ENCODE measurements around the gene RFPL2.
A peak's percentile ranks its signal among the peaks of the same experiment; 100 is the strongest.

Gene RFPL2

DNA sequence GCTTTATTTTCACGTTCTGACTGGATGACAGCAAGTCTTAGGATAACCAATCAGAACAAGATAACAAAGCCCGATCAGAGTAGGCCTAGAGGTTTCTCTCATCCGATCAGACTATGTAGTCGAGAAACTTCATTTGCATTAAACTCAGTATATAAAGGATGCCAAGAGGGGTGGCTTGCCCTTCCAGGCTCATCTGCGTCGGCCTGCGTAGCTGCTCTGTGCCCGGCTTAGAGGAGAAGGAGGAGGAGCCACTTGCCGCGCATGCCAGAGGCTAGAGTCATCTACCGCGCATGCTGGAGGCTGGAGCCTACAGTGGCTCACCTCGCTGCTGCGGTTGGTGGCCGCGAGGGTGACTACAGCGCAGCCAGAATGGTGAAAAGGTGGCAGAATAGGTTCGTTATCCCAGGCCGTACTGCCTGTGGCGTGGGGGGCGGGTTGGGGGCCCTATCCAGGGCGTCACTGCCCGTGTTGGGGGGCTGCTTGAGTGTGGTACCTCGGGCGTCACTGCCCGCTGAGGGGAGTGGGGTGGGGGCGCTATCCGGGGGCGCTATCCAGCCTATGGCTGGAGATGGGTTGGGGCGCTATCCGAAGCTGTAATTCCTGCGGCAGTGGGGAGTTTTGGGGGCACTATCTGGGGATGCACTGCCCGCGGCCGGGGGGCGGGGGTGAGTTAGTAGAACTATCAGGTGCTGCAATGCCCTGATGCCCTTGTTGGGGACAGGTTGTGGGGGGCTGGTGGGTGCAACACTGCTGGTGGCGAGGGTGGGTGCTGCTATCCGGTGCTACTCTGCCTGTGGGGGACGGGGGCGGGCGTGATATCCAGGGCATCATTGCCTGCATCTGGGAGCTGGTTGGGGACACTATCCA lies at the start of gene RFPL2:
RFPL2 (minus strand) TSS at position 218 of the 867 bp plus-strand sequence. CDS start 2,622 bp downstream, outside the sequence.
- DNase-seq (ENCODE audit: low spot score): peak; percentile 88

GRCh38 chr22:32249231-32249630 lies 44.4 kb upstream of the RFPL2 start:
- DNase-seq (ENCODE audit: low spot score): no peak

- DNase-seq (ENCODE audit: low spot score): no peak
Measured at GRCh38 chr22:32248276-32248675, 43.4 kb upstream of the RFPL2 start.

DNA sequence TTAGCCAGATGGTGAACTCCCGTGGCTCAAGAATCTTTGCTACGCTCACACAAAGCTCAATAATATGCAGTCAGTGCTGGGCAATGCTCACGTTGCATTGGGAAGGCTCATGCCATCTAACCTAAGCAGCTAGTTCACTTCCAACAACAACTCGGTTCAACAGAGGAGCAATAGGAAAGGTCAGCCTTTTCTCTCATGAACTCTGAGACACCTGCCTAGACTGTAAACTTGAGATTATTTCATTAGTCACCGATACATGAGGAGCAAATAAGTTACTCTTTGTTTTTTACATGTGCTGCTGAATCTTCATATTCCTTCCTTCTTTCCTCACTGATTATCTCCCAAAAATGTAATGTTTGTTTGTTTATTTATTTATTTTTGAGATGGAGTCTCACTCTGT lies 41.3 kb upstream of the RFPL2 start:
- DNase-seq (ENCODE audit: low spot score): no peak

- peak; percentile 65 for DNase-seq (ENCODE audit: low spot score)
Measured at GRCh38 chr22:32245042-32245441, 40.2 kb upstream of the RFPL2 start.

DNA sequence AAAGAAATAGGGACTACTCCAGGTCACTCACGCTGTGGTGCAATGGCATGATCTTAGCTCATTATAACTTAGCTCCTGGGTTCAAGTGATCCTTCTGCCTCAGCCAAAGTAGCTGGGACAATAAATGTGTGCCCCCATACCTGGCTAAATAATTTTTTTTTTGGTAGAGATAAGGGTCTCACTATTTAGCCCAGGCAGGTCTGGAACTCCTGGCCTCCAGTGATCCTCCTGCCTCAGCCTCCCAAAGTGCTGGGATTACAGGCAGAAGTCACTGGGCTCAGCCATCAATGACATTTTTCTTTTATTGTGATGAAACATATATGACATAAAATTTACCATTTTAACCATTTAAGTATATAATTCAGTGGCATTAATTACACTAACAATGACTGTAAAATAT lies 39.7 kb upstream of the RFPL2 start:
- DNase-seq (ENCODE audit: low spot score): no peak

- no peak for DNase-seq (ENCODE audit: low spot score)
Measured at GRCh38 chr22:32240461-32240860, 35.6 kb upstream of the RFPL2 start.

DNA sequence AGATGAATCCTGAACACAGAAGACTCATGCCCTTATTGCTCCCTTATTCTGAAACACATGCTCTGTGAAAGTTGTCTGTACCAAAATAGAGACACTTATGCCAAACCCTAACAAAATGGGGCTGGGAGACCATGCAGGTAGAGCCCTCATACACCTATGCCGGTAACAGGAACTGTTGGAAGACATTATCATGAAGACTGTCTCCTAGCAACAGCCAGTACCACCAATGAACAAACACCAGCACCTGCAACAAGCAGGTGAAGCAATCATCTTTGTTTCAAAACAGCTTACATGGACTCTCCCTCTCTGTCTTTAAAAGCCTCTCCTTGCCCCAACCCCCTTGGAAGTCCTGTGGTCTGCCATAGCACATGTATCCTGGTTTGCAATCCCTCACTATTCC lies 33.0 kb upstream of the RFPL2 start:
- DNase-seq (ENCODE audit: low spot score): no peak

GRCh38 chr22:32236970-32237369 lies 32.1 kb upstream of the RFPL2 start:
- no peak for DNase-seq (ENCODE audit: low spot score)

- DNase-seq (ENCODE audit: low spot score): no peak
Measured at GRCh38 chr22:32233091-32233490, 28.2 kb upstream of the RFPL2 start.

- no peak for DNase-seq (ENCODE audit: low spot score)
Measured at GRCh38 chr22:32232191-32232830, 27.4 kb upstream of the RFPL2 start.

DNA sequence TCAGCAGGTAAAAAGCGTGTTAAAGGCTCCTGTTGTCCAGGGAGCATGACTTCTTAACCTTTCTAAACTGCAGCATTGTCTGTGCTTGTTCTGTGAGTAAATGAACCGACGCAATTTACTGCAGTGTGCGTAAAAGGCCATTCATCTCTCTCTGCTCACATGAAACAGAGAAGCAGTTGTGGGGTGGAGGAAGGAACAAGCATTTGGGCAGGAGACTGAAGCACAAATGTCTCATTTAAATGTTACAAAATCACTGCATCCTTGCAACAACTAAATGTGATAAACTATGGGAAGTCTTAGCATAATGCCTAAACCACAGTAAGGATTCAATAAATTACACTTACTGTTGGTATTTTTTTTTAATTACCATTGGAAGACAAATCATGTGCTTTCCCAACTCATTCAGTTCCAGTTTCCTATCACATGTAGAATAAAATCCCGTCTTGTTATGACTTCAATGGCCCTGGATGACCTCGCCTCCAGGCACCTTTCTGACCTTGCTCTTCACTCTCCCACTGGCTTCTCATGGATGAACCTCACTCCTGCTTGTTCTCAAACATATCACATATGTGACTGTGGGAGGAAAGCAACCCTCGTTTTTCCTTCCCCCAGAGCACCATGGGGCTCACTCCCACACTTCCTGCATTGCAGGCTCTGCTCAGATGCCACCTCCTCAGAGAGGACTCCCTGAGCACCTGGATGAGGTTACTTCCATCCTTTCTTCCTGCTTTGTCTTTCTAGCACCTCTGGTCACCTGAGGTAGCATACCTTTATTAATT lies 21.6 kb upstream of the RFPL2 start:
- no peak for DNase-seq (ENCODE audit: low spot score)

- no peak for DNase-seq (ENCODE audit: low spot score)
Measured at GRCh38 chr22:32222991-32223390, 18.1 kb upstream of the RFPL2 start.

- DNase-seq (ENCODE audit: low spot score): no peak
Measured at GRCh38 chr22:32219026-32219425, 14.2 kb upstream of the RFPL2 start.

DNA sequence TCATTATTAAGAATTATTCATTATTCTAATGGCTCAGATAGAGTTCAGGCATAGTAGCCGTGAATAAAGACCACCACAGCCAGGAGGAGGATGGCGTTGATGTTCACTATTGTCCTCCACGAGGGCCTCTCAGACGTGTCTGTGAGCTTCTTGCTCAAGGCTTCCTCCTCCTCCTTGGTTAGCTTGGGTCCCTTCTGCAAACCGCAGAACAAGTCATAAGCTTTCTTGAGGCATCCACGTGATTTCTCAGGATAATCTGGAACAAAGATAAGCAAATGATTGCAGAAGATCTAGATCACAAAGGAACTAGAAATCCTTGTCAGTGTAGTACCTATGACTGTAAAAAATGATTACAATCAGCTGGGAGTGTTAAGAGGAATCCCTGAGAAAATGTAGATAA lies 13.6 kb upstream of the RFPL2 start:
- no peak for DNase-seq (ENCODE audit: low spot score)

DNA sequence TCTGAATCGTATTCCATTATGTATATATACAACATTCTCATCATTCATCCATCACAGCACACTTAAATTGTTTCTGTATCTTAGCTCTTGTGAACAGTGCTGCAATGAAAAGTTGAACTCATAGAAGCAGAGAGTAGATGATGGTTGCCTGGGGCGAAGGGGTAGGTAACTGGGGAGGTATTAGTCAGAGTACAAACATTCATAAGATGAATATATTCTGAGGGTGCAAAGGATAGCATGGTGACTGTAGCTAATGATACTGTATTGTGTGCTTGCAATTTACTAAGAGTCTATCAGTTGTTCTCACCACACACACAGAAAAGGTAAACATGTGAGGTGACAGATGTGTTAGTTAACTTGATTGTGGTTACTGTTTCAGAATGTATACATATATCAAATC lies 12.6 kb upstream of the RFPL2 start:
- no peak for DNase-seq (ENCODE audit: low spot score)

- no peak for DNase-seq (ENCODE audit: low spot score)
Measured at GRCh38 chr22:32216911-32217310, 12.0 kb upstream of the RFPL2 start.

GRCh38 chr22:32211011-32211410 lies 6.1 kb upstream of the RFPL2 start:
- no peak for DNase-seq (ENCODE audit: low spot score)

DNA sequence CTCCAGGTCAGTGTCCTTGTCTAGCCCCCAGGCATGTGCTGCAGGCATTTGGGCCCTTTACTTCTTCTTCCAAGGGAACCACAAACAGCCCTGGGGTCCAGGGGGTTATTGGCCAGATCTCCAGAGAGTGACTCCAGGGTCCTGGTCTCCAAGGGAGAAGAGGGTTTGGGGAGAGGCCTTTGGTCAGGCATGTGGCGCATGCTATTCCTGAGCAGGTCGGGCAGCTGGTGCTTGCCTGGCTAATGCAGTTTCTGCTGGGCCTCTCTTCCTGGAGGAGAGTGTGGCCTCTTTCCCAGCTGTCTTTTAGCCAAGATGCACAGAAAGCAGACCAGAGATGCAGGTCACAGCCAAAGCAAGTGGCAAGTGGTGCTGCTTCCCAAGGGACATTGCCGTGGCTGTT lies 3.8 kb upstream of the RFPL2 start:
- no peak for DNase-seq (ENCODE audit: low spot score)

DNA sequence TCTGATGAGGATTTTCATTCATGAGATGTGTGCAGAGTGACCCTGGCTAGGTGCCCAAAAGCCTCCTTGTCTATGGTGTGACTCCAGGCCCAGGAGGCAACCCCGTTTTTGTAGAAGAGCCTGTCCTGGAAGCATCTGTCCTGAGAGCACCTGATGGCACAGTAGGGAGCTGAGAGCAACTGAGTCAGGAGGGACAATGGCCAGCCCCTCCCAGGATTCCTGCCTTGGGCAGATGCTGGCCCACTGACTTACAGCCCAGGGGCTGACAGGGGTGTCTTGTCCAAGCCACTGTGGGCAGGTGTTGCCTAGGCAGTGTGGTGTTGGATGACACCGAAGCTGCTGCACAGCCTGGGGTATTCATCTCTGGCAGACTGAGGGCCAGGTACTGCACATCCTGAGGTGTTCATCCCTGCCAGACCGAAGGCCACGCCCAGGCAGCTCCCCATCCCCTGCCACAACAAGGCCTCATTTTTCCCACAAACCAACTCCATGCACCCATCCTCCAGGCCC lies 3.2 kb upstream of the RFPL2 start:
- DNase-seq (ENCODE audit: low spot score): no peak

- DNase-seq (ENCODE audit: low spot score): peak; percentile 57
Measured at GRCh38 chr22:32206774-32207758, 2.2 kb upstream of the RFPL2 start.

Data from HuH-7 (cell line).